ENCODE measurements around the gene NOVA1.

- TF ChIP-seq CTCF (IDR thresholded peaks at IDR 0.05) (no peak), POLR2A (IDR thresholded peaks at IDR 0.05) (no peak)
Measured at GRCh38 chr14:26398616-26399015, 199.2 kb downstream of the NOVA1 start.

Measured in ovary (tissue), 3 donors.